Endodermal cell (in vitro differentiated cells): ENCODE data around the gene GFOD2. TPM values are rescaled to one million over a fixed set of nuclear protein-coding genes. Genes with fewer than 3 reads are reported as not detected.
A peak's percentile ranks its signal among the peaks of the same experiment; 100 is the strongest.

ENCODE experiments used
- DNase-seq: peaks from one replicate; pipeline ENCODE4 v3.0.0-alpha.2; 2017
- H3K27ac ChIP-seq: 2 replicates; pipeline ENCODE4 v1.5.1; 2013; ENCODE audit warnings: mild to moderate bottlenecking, low read depth, low read length, moderate library complexity
- H3K27me3 ChIP-seq: 2 replicates; pipeline ENCODE4 v1.6.1; 2013; ENCODE audit warnings: mild to moderate bottlenecking, low read length, moderate library complexity; ENCODE audit not compliant: insufficient read depth, control insufficient read depth, poor library complexity, severe bottlenecking
- H3K36me3 ChIP-seq: 2 replicates; pipeline ENCODE4 v1.7.0; 2013; ENCODE audit warnings: mild to moderate bottlenecking, low read length, moderate library complexity; ENCODE audit not compliant: control insufficient read depth, insufficient read depth
- H3K4me1 ChIP-seq: one replicate; pipeline ENCODE4 v1.7.0; 2013; ENCODE audit warnings: low read length; ENCODE audit not compliant: control insufficient read depth, insufficient read depth
- H3K4me3 ChIP-seq: 2 replicates; pipeline ENCODE4 v1.5.1; 2013; ENCODE audit warnings: mild to moderate bottlenecking, low read length, moderate library complexity
- H3K9ac ChIP-seq: 2 replicates; pipeline ENCODE4 v1.6.1; 2013; ENCODE audit warnings: mild to moderate bottlenecking, low read length, moderate library complexity; ENCODE audit not compliant: poor library complexity, severe bottlenecking; ENCODE audit errors: extremely low read depth
- H3K9me3 ChIP-seq: 2 replicates; pipeline ENCODE4 v1.6.1; 2013; ENCODE audit warnings: mild to moderate bottlenecking, low read length, moderate library complexity; ENCODE audit not compliant: control insufficient read depth
- H3K27ac Mint-ChIP-seq: 2 replicates; pipeline ENCODE4 v1.8.0; 2020; ENCODE audit warnings: mixed read lengths
- H3K27me3 Mint-ChIP-seq: 2 replicates; pipeline ENCODE4 v1.8.0; 2021; ENCODE audit warnings: mild to moderate bottlenecking, mixed read lengths; ENCODE audit not compliant: insufficient read depth
- H3K36me3 Mint-ChIP-seq: 2 replicates; pipeline ENCODE4 v1.8.0; 2020; ENCODE audit warnings: low read depth, mixed read lengths
- H3K4me1 Mint-ChIP-seq: 2 replicates; pipeline ENCODE4 v1.8.0; 2020; ENCODE audit warnings: mixed read lengths
- H3K4me3 Mint-ChIP-seq: 2 replicates; pipeline ENCODE4 v1.8.0; 2020; ENCODE audit warnings: mild to moderate bottlenecking, moderate library complexity, mixed read lengths
- H3K9me3 Mint-ChIP-seq: 2 replicates; pipeline ENCODE4 v1.8.0; 2020; ENCODE audit warnings: mild to moderate bottlenecking, mixed read lengths
- WGBS, 2 experiments: methylation state at CpG; one replicate each; pipeline versions ENCODE4 v1.1.5 to v1.1.7; 2013; ENCODE audit warnings: missing lambda C conversion rate in 2 of 2, mixed read lengths in 1 of 2; ENCODE audit not compliant: insufficient coverage in 1 of 2, insufficient read length in 1 of 2; 5-methylcytosine and 5-hydroxymethylcytosine counted together
- total RNA-seq, 2 donors: library from RNA; stranded (reverse); fragmentation: NEBNext Ultra II Directional in 1 of 2; extraction: Animal tissue kit (Norgen Biotek cat#: 25700) in 1 of 2; gene quantifications; 2 replicates in 1 of 2; 3 replicates in 1 of 2; pipeline ENCODE4 v1.2.1, GENCODE V29; 2021
- TF ChIP-seq, protein P1 (sequence below): fragments of 200-600 bp; sonication (generic); conservative IDR thresholded peaks from 2 replicates; pipeline ENCODE4 v1.5.0; 2021; ENCODE audit warnings: antibody characterized with exemption, mild to moderate bottlenecking

GFOD2 gene
- total RNA-seq, 2 donors from 2014 or later, result 18.2 to 21.2 TPM

DNA sequence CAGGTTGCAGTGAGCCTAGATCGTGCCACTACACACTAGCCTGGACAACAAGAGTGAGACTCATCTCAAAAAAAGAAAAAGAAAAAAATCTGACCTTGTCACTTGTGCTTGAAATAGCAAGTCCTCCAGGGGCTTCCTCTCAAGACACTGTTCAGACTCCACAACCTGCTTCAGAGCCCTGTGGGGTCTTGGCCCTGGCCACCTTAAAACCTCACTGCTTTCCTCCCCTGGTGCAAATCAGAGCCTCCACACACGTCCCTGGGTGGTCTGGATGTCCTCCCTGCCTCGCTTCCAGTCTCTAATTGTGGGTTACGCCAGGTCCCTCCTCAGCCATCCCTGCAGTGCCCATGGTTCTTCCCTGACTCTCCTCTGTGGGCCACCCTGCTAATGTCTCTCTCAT, 63.8 kb downstream of the GFOD2 start:
- no peak overlapping the region for H3K27ac Mint-ChIP-seq
- H3K9me3 Mint-ChIP-seq, result no peaks in the 10 kb centered on the region
- WGBS, 2 experiments, result 84 to 96% methylated on average over 3 to 4 of the region's 4 CpGs

DNA sequence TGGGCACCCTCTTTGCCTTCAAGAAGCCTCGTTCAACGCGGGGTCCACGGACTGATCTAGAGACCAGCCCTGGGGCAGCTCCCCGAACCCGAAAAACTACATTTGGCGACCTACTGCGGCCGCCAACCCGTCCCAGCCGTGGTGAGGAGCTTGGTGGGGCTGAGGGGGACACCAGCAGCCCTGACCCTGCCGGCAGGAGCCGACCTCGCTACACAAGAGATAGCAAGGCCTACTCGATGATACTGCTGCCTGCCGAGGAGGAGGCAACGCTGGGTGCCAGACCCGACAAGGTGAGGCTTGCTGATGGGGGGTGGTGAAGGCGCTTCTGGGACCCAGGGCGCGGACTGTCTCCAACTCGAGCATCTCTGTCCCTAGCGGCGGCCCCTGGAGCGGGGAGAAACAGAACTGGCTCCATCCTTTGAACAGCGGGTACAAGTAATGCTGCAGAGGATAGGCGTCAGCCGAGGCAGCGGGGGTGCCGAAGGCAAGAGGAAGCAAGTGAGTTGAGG, 64.7 kb downstream of the GFOD2 start:
- TF ChIP-seq, protein P1, sequence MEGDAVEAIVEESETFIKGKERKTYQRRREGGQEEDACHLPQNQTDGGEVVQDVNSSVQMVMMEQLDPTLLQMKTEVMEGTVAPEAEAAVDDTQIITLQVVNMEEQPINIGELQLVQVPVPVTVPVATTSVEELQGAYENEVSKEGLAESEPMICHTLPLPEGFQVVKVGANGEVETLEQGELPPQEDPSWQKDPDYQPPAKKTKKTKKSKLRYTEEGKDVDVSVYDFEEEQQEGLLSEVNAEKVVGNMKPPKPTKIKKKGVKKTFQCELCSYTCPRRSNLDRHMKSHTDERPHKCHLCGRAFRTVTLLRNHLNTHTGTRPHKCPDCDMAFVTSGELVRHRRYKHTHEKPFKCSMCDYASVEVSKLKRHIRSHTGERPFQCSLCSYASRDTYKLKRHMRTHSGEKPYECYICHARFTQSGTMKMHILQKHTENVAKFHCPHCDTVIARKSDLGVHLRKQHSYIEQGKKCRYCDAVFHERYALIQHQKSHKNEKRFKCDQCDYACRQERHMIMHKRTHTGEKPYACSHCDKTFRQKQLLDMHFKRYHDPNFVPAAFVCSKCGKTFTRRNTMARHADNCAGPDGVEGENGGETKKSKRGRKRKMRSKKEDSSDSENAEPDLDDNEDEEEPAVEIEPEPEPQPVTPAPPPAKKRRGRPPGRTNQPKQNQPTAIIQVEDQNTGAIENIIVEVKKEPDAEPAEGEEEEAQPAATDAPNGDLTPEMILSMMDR, result no peak
- H3K9ac ChIP-seq, result no peak overlapping the region
- Mint-ChIP-seq H3K9me3 (no peaks in the 10 kb centered on the region), H3K4me3 (peak overlapping the region; percentile 30), H3K36me3 (peaks cover 4% of the 10 kb centered on the region), H3K27ac (no peak overlapping the region), H3K4me1 (peaks cover 3% of the 10 kb centered on the region), H3K27me3 (peaks cover 44% of the 10 kb centered on the region)
- H3K4me3 ChIP-seq, result no peak overlapping the region
- H3K36me3 ChIP-seq, result peaks cover 9% of the 10 kb centered on the region
- DNase-seq, result peak; percentile 75
- WGBS, 2 experiments, result 91 to 92% methylated on average over 20 to 30 of the region's 30 CpGs
- peaks cover 7% of the 10 kb centered on the region for H3K27me3 ChIP-seq
- no peak overlapping the region for H3K27ac ChIP-seq
- H3K4me1 ChIP-seq, result peaks cover 4% of the 10 kb centered on the region
- no peaks in the 10 kb centered on the region for H3K9me3 ChIP-seq

More for the DNA sequence above, 63.8 kb downstream of the GFOD2 start:
- peaks cover 9% of the 10 kb centered on the region for H3K36me3 ChIP-seq
- Mint-ChIP-seq H3K4me1 (peaks cover 4% of the 10 kb centered on the region), H3K4me3 (no peak overlapping the region), H3K27me3 (peaks cover 37% of the 10 kb centered on the region), H3K36me3 (peaks cover 4% of the 10 kb centered on the region)
- H3K9me3 ChIP-seq, result no peaks in the 10 kb centered on the region
- TF ChIP-seq, protein P1, result no peak
- DNase-seq, result no peak
- H3K4me3 ChIP-seq, result no peak overlapping the region
- H3K9ac ChIP-seq, result no peak overlapping the region
- H3K27me3 ChIP-seq, result peaks cover 7% of the 10 kb centered on the region
- no peak overlapping the region for H3K27ac ChIP-seq
- peaks cover 4% of the 10 kb centered on the region for H3K4me1 ChIP-seq

DNA sequence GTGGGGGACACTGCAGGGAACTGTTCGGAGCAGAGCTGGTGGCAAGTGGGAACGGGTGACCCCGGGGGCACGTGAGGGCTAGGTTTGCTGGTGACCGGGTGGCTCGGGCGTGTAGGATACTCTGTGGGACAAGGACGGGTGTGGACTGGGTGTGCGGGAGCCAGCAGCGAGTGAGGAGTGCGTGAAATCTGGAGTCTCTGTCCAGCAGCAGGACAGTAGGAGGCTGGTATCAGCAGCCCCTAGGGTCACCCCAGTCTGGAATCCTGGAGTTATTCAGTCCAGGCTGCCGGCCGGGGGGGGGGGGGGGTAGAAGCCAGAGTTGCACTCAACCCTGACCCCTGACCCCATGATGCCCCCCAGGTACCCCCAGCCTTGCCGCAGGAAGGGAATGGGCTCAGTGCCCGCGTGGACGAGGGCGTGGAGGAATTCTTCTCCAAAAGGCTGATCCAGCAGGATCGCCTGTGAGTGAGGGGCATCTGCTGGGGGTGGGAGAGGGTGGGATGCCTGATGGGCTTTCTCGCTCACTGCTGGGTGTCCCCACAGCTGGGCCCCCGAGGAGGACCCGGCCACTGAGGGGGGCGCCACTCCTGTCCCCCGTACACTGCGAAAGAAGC, 65.2 kb downstream of the GFOD2 start:
- no peaks in the 10 kb centered on the region for H3K9me3 Mint-ChIP-seq
- Histone ChIP-seq H3K4me1 (no peaks in the 10 kb centered on the region), H3K4me3 (peak overlapping the region; percentile 67), H3K9me3 (no peaks in the 10 kb centered on the region), H3K36me3 (peaks cover 8% of the 10 kb centered on the region), H3K27ac (no peak overlapping the region), H3K9ac (no peak overlapping the region), H3K27me3 (peaks cover 7% of the 10 kb centered on the region)
- TF ChIP-seq, protein P1, result no peak
- H3K27ac Mint-ChIP-seq, result no peak overlapping the region
- WGBS, 2 experiments, result 62 to 65% methylated on average over 20 to 25 of the region's 25 CpGs
- peaks cover 4% of the 10 kb centered on the region for H3K36me3 Mint-ChIP-seq
- DNase-seq, result peak; percentile 62
- H3K4me3 Mint-ChIP-seq, result peak overlapping the region; percentile 65
- H3K27me3 Mint-ChIP-seq, result peaks cover 50% of the 10 kb centered on the region
- peaks cover 2% of the 10 kb centered on the region for H3K4me1 Mint-ChIP-seq
